T-helper 2 cell treated with Interferon-gamma antibody and Interleukin-4, amounts not matched to agents 5 μg/mL and 100 μg/mL, for 36 hours (primary cell): ENCODE measurements around the gene TAS2R20.
"Not testable (repeated sequence)": the region's sequence is repeated elsewhere in the genome, so short reads cannot be mapped to it uniquely, and the experiment has no call there.

Experiments used
- DNase-seq: peaks from one replicate; pipeline ENCODE4 v3.0.0; 2021; ENCODE audit warnings: low spot score
- H3K27ac Mint-ChIP-seq: one replicate; pipeline ENCODE4 v1.8.0; 2021; ENCODE audit warnings: mild to moderate bottlenecking, mixed read lengths
- H3K27me3 Mint-ChIP-seq: one replicate; pipeline ENCODE4 v1.8.0; 2021; ENCODE audit warnings: low read depth, mixed read lengths
- H3K36me3 Mint-ChIP-seq: one replicate; pipeline ENCODE4 v1.8.0; 2021; ENCODE audit warnings: low read depth, mixed read lengths
- H3K4me1 Mint-ChIP-seq: one replicate; pipeline ENCODE4 v1.8.0; 2021; ENCODE audit warnings: low read depth, mixed read lengths
- H3K4me3 Mint-ChIP-seq: one replicate; pipeline ENCODE4 v1.8.0; 2022; ENCODE audit warnings: mild to moderate bottlenecking, moderate library complexity, mixed read lengths
- H3K9me3 Mint-ChIP-seq: one replicate; pipeline ENCODE4 v1.8.0; 2021; ENCODE audit warnings: mixed read lengths

The TAS2R20 gene

GRCh38 chr12:10998204-10998603 is at the start of gene TAS2R20:
TSS of gene TAS2R20 (minus strand) at chr12:10998304. CDS start at chr12:10997875, 429 bp downstream.
- H3K27ac Mint-ChIP-seq, result no peak within 1 kb of the TSS
- H3K36me3 Mint-ChIP-seq, result peaks cover 11% of the 10 kb centered on the region
- no peaks in the 10 kb centered on the region for H3K27me3 Mint-ChIP-seq

GRCh38 chr12:11041366-11041765 is 43.3 kb upstream of the TAS2R20 start:
- not testable (repeated sequence) for H3K27ac Mint-ChIP-seq, DNase-seq, H3K4me1 Mint-ChIP-seq, H3K27me3 Mint-ChIP-seq, H3K4me3 Mint-ChIP-seq
- H3K36me3 Mint-ChIP-seq, result peaks cover 50% of the 10 kb centered on the region
- H3K9me3 Mint-ChIP-seq, result peaks cover 10% of the 10 kb centered on the region

More at GRCh38 chr12:10998204-10998603, at the start of gene TAS2R20:
- DNase-seq, result no peak
- Mint-ChIP-seq H3K9me3 (peaks cover 5% of the 10 kb centered on the region), H3K4me3 (no peak within 1 kb of the TSS), H3K4me1 (no peaks in the 10 kb centered on the region)

- no peaks in the 10 kb centered on the region for H3K4me1 Mint-ChIP-seq
- DNase-seq, result no peak
- no peaks in the 10 kb centered on the region for H3K27me3 Mint-ChIP-seq
- H3K36me3 Mint-ChIP-seq, result peaks cover 48% of the 10 kb centered on the region
- H3K27ac Mint-ChIP-seq, result no peak overlapping the region
- peaks cover 10% of the 10 kb centered on the region for H3K9me3 Mint-ChIP-seq
- no peak overlapping the region for H3K4me3 Mint-ChIP-seq
Observed at GRCh38 chr12:11040162-11040561, 42.1 kb upstream of the TAS2R20 start.

GRCh38 chr12:11039171-11039570 is 41.1 kb upstream of the TAS2R20 start:
- H3K4me1 Mint-ChIP-seq, result no peaks in the 10 kb centered on the region
- peaks cover 40% of the 10 kb centered on the region for H3K36me3 Mint-ChIP-seq

GRCh38 chr12:11033959-11034358 is 35.9 kb upstream of the TAS2R20 start:
- not testable (repeated sequence) for H3K4me1 Mint-ChIP-seq, H3K27me3 Mint-ChIP-seq, DNase-seq, H3K27ac Mint-ChIP-seq, H3K9me3 Mint-ChIP-seq, H3K4me3 Mint-ChIP-seq
- peaks cover 24% of the 10 kb centered on the region for H3K36me3 Mint-ChIP-seq

More at GRCh38 chr12:11039171-11039570, 41.1 kb upstream of the TAS2R20 start:
- peaks cover 10% of the 10 kb centered on the region for H3K9me3 Mint-ChIP-seq
- DNase-seq, result no peak
- no peak overlapping the region for H3K27ac Mint-ChIP-seq
- H3K4me3 Mint-ChIP-seq, result no peak overlapping the region
- H3K27me3 Mint-ChIP-seq, result no peaks in the 10 kb centered on the region

GRCh38 chr12:11031307-11031706 is 33.2 kb upstream of the TAS2R20 start, which contains the start of gene TAS2R31:
TSS of gene TAS2R31 (minus strand) at chr12:11031407. CDS start at chr12:11031335, 72 bp downstream.
- Mint-ChIP-seq H3K36me3 (peaks cover 37% of the 10 kb centered on the region), H3K27ac (no peak within 1 kb of the TSS), H3K4me3 (no peak within 1 kb of the TSS), H3K9me3 (peaks cover 3% of the 10 kb centered on the region), H3K27me3 (no peaks in the 10 kb centered on the region), H3K4me1 (no peaks in the 10 kb centered on the region)
- no peak for DNase-seq

GRCh38 chr12:11026118-11026517 is 28.0 kb upstream of the TAS2R20 start:
- H3K27ac Mint-ChIP-seq, result no peak overlapping the region
- H3K9me3 Mint-ChIP-seq, result peaks cover 11% of the 10 kb centered on the region

GRCh38 chr12:11023387-11023786 is 25.3 kb upstream of the TAS2R20 start:
- H3K27me3 Mint-ChIP-seq, result no peaks in the 10 kb centered on the region
- H3K4me1 Mint-ChIP-seq, result no peaks in the 10 kb centered on the region
- H3K4me3 Mint-ChIP-seq, result no peak overlapping the region
- no peak overlapping the region for H3K27ac Mint-ChIP-seq
- peaks cover 11% of the 10 kb centered on the region for H3K9me3 Mint-ChIP-seq
- H3K36me3 Mint-ChIP-seq, result peaks cover 28% of the 10 kb centered on the region
- no peak for DNase-seq

More at GRCh38 chr12:11026118-11026517, 28.0 kb upstream of the TAS2R20 start:
- Mint-ChIP-seq H3K4me3 (no peak overlapping the region), H3K36me3 (peaks cover 35% of the 10 kb centered on the region), H3K27me3 (no peaks in the 10 kb centered on the region), H3K4me1 (no peaks in the 10 kb centered on the region)
- no peak for DNase-seq

- Mint-ChIP-seq H3K4me3 (no peak within 1 kb of the TSS), H3K27me3 (no peaks in the 10 kb centered on the region), H3K36me3 (peaks cover 24% of the 10 kb centered on the region), H3K4me1 (no peaks in the 10 kb centered on the region), H3K27ac (no peak within 1 kb of the TSS), H3K9me3 (peaks cover 11% of the 10 kb centered on the region)
- DNase-seq, result no peak
Observed at GRCh38 chr12:11022520-11022919, 24.4 kb upstream of the TAS2R20 start, which contains the start of gene TAS2R19. TSS of gene TAS2R19 (minus strand) at chr12:11022620. CDS start at chr12:11022571, 49 bp downstream.

- Mint-ChIP-seq H3K36me3 (peaks cover 5% of the 10 kb centered on the region), H3K9me3 (no peaks in the 10 kb centered on the region), H3K4me3 (no peak overlapping the region), H3K4me1 (no peaks in the 10 kb centered on the region), H3K27ac (no peak overlapping the region), H3K27me3 (no peaks in the 10 kb centered on the region)
- DNase-seq, result no peak
Observed at GRCh38 chr12:11016937-11017336, 18.8 kb upstream of the TAS2R20 start.

- Mint-ChIP-seq H3K27me3 (no peaks in the 10 kb centered on the region), H3K4me3 (no peak overlapping the region), H3K36me3 (peaks cover 3% of the 10 kb centered on the region), H3K4me1 (no peaks in the 10 kb centered on the region), H3K27ac (no peak overlapping the region), H3K9me3 (no peaks in the 10 kb centered on the region)
- no peak for DNase-seq
Observed at GRCh38 chr12:11015775-11016430, 17.8 kb upstream of the TAS2R20 start.

- Mint-ChIP-seq H3K27ac (no peak overlapping the region), H3K4me3 (no peak overlapping the region), H3K4me1 (no peaks in the 10 kb centered on the region), H3K36me3 (peaks cover 3% of the 10 kb centered on the region), H3K9me3 (no peaks in the 10 kb centered on the region), H3K27me3 (no peaks in the 10 kb centered on the region)
- no peak for DNase-seq
Observed at GRCh38 chr12:11014234-11014633, 16.1 kb upstream of the TAS2R20 start.

GRCh38 chr12:11007608-11008007 is 9.5 kb upstream of the TAS2R20 start:
- no peaks in the 10 kb centered on the region for H3K4me1 Mint-ChIP-seq
- H3K9me3 Mint-ChIP-seq, result no peaks in the 10 kb centered on the region
- H3K4me3 Mint-ChIP-seq, result no peak overlapping the region
- H3K27ac Mint-ChIP-seq, result no peak overlapping the region
- H3K36me3 Mint-ChIP-seq, result no peaks in the 10 kb centered on the region
- H3K27me3 Mint-ChIP-seq, result no peaks in the 10 kb centered on the region
- no peak for DNase-seq

GRCh38 chr12:10994307-10994706 is 3.8 kb downstream of the TAS2R20 start:
- Mint-ChIP-seq H3K27me3 (no peaks in the 10 kb centered on the region), H3K27ac (no peak overlapping the region), H3K4me3 (no peak overlapping the region), H3K36me3 (peaks cover 23% of the 10 kb centered on the region), H3K9me3 (peaks cover 11% of the 10 kb centered on the region), H3K4me1 (no peaks in the 10 kb centered on the region)
- no peak for DNase-seq

GRCh38 chr12:10989107-10989506 is 9.0 kb downstream of the TAS2R20 start:
- peaks cover 9% of the 10 kb centered on the region for H3K4me1 Mint-ChIP-seq
- H3K4me3 Mint-ChIP-seq, result no peak overlapping the region
- DNase-seq, result no peak
- peaks cover 24% of the 10 kb centered on the region for H3K27me3 Mint-ChIP-seq
- peaks cover 12% of the 10 kb centered on the region for H3K36me3 Mint-ChIP-seq
- no peak overlapping the region for H3K27ac Mint-ChIP-seq
- H3K9me3 Mint-ChIP-seq, result peaks cover 11% of the 10 kb centered on the region
